Measurements from ENCODE around the gene WSCD2. TPM values are rescaled to one million over a fixed set of nuclear protein-coding genes. Genes with fewer than 3 reads are reported as not detected.

The WSCD2 gene
- total and polyA plus RNA-seq, 7 donors, result 0.32 to 10.5 (median 2.6) TPM; not detected in 2

DNA sequence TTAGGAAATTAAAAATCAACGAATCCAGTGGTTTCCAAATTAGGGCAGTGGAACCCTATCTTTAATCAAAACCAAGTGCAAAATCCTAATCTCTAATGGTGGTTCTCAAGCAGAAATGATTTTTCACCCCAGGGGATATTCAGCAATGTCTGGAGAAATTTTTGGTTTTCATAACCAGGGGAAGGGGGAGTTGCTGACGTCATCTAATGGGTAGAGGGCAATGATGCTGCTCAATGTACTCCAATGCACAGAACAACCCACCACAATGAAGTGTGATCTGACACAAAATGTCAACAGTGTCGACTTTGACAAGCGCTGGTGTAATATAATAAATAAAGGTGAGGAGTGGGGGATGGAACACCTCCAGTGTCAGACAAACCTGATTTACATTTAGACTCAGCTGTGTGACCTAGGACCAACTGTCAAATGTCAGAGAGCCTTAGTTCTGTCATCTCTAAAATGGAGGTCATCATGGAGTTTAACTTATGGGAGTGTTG, 128.6 kb downstream of the WSCD2 start:
- Histone ChIP-seq H3K4me3 (no peak overlapping the region), H3K36me3 (no peaks in the 10 kb centered on the region), H3K9me3 (peaks cover 0 to 4% (median 2%) of the 10 kb centered on the region in 4 donors), H3K27ac (no peak overlapping the region), H3K4me1 (no peaks in the 10 kb centered on the region), H3K27me3 (peaks cover 0 to 15% (median 0%) of the 10 kb centered on the region in 3 donors)
- TF ChIP-seq, protein P1, sequence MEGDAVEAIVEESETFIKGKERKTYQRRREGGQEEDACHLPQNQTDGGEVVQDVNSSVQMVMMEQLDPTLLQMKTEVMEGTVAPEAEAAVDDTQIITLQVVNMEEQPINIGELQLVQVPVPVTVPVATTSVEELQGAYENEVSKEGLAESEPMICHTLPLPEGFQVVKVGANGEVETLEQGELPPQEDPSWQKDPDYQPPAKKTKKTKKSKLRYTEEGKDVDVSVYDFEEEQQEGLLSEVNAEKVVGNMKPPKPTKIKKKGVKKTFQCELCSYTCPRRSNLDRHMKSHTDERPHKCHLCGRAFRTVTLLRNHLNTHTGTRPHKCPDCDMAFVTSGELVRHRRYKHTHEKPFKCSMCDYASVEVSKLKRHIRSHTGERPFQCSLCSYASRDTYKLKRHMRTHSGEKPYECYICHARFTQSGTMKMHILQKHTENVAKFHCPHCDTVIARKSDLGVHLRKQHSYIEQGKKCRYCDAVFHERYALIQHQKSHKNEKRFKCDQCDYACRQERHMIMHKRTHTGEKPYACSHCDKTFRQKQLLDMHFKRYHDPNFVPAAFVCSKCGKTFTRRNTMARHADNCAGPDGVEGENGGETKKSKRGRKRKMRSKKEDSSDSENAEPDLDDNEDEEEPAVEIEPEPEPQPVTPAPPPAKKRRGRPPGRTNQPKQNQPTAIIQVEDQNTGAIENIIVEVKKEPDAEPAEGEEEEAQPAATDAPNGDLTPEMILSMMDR (IDR thresholded peaks at IDR 0.05), result no peak
- no peak for TF ChIP-seq POLR2AphosphoS5 (IDR thresholded peaks at IDR 0.05)
- TF ChIP-seq EP300 (IDR thresholded peaks at IDR 0.05), result no peak
- TF ChIP-seq POLR2A (IDR thresholded peaks at IDR 0.05), result no peak
- 75 to 87% methylated on average over 4 of the region's 4 CpGs for WGBS, 2 donors
- DNase-seq, result no peak
- intact Hi-C loops (cut with DNase I), result no loop called here

GRCh38 chr12:108260039-108260438, 131.0 kb downstream of the WSCD2 start:
- H3K36me3 ChIP-seq, result no peaks in the 10 kb centered on the region
- 43 to 71% methylated on average over 3 of the region's 3 CpGs for WGBS, 2 donors
- TF ChIP-seq POLR2A (IDR thresholded peaks at IDR 0.05), result no peak
- no peak for TF ChIP-seq POLR2AphosphoS5 (IDR thresholded peaks at IDR 0.05)
- H3K27ac ChIP-seq, result no peak overlapping the region
- DNase-seq, result no peak
- no peak overlapping the region for H3K4me3 ChIP-seq
- no peaks in the 10 kb centered on the region for H3K4me1 ChIP-seq
- H3K27me3 ChIP-seq, result no peaks in the 10 kb centered on the region
- peaks cover 0 to 4% (median 2%) of the 10 kb centered on the region in 4 donors for H3K9me3 ChIP-seq
- intact Hi-C loops (cut with DNase I), result no loop called here

GRCh38 chr12:108260969-108261368, 131.9 kb downstream of the WSCD2 start:
- intact Hi-C loops (cut with DNase I), result no loop called here
- no peak overlapping the region for H3K4me3 ChIP-seq
- TF ChIP-seq, protein P1 (IDR thresholded peaks at IDR 0.05), result no peak
- TF ChIP-seq POLR2AphosphoS5 (IDR thresholded peaks at IDR 0.05) (no peak), POLR2A (IDR thresholded peaks at IDR 0.05) (no peak), EP300 (IDR thresholded peaks at IDR 0.05) (no peak)
- H3K36me3 ChIP-seq, result no peaks in the 10 kb centered on the region
- no peaks in the 10 kb centered on the region for H3K27me3 ChIP-seq
- DNase-seq, result no peak
- no peaks in the 10 kb centered on the region for H3K4me1 ChIP-seq
- peaks cover 0 to 4% (median 2%) of the 10 kb centered on the region in 4 donors for H3K9me3 ChIP-seq
- H3K27ac ChIP-seq, result no peak overlapping the region

DNA sequence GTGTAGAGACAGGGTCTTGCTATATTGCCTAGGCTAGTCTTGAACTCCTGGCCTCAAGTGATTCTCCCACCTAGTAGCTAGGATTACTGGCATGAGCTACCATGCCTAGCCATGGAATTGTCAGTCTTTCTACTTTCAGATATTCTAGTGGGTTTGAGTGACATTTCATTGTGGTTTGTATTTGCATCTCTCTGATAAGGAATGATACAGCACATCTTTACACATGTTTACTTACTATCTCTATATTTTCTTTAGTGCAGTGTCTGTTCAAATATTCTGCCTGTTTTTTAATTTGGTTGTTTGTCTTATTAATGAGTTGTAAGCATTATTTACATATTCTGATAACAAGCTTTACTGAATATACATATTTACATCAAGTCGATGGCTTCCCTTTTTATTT, 136.4 kb downstream of the WSCD2 start:
- no peak overlapping the region for H3K4me3 ChIP-seq

DNA sequence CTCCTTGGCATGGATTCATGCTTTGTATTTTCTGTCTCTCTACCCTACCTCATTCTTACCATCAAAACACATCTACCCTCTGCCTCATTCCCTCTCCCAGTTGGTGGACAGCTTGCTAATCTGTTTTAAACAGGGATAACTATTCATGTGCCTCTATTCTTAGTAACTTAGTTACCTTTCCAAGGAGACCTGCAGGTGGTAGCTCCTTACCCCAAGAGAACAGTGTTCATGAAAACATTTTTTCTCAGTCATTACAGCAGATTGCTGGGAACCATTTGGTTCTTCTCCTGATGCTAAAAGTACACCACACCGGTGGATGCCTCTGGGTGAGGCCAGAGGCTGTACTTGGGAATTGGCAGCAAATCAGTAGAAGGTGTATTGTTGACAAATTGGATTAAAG, 137.0 kb downstream of the WSCD2 start:
- WGBS, 2 donors, result 73 to 92% methylated on average over 1 of the region's 1 CpG
- H3K4me3 ChIP-seq, result no peak overlapping the region
- no peak overlapping the region for H3K27ac ChIP-seq
- TF ChIP-seq EP300 (IDR thresholded peaks at IDR 0.05) (no peak), POLR2AphosphoS5 (IDR thresholded peaks at IDR 0.05) (no peak), POLR2A (IDR thresholded peaks at IDR 0.05) (no peak)
- TF ChIP-seq, protein P1 (IDR thresholded peaks at IDR 0.05), result no peak
- H3K4me1 ChIP-seq, result no peaks in the 10 kb centered on the region
- no peak for DNase-seq
- no peaks in the 10 kb centered on the region for H3K27me3 ChIP-seq
- H3K9me3 ChIP-seq, result peaks cover 0 to 3% (median under 1%) of the 10 kb centered on the region in 4 donors
- H3K36me3 ChIP-seq, result no peaks in the 10 kb centered on the region
- intact Hi-C loops (cut with DNase I), result no loop called here

More for the DNA sequence above, 136.4 kb downstream of the WSCD2 start:
- Histone ChIP-seq H3K9me3 (peaks cover 0 to 3% (median 2%) of the 10 kb centered on the region in 4 donors), H3K36me3 (no peaks in the 10 kb centered on the region), H3K27ac (no peak overlapping the region), H3K27me3 (no peaks in the 10 kb centered on the region), H3K4me1 (no peaks in the 10 kb centered on the region)
- TF ChIP-seq, protein P1 (IDR thresholded peaks at IDR 0.05), result no peak
- TF ChIP-seq EP300 (IDR thresholded peaks at IDR 0.05) (no peak), POLR2AphosphoS5 (IDR thresholded peaks at IDR 0.05) (no peak), POLR2A (IDR thresholded peaks at IDR 0.05) (no peak)
- no peak for DNase-seq
- intact Hi-C loops (cut with DNase I), result no loop called here
- WGBS, 2 donors, result 77 to 84% methylated on average over 1 of the region's 1 CpG
